HEK293 (cell line): ENCODE data around the gene TMIE.

Experiments
- CTCF ChIA-PET: fragments of 350-600 bp; formaldehyde crosslinking; extraction: SDS; loops from one replicate; lab custom pipeline; 2021; ENCODE audit warnings: antibody characterized with exemption; lab: Yijun Ruan, JAX
- POLR2A ChIA-PET: fragments of 300-600 bp; formaldehyde crosslinking; extraction: SDS; loops from one replicate; lab custom pipeline; 2020; ENCODE audit warnings: antibody characterized with exemption, inconsistent platforms; lab: Yijun Ruan, JAX
- H3K27ac ChIP-seq: fragments of 200-500 bp; sonication (Bioruptor generic); 2 replicates; pipeline ENCODE4 v1.5.1; 2014; ENCODE audit warnings: low read depth, low read length, control low read depth, inconsistent platforms; ENCODE audit errors: extremely low read depth
- H3K36me3 ChIP-seq, 2 experiments: fragments of 200-500 bp in 1 of 2; sonication (Bioruptor generic) in 1 of 2; 1 replicate in 1 of 2; 2 replicates in 1 of 2; pipeline ENCODE4 v1.5.1; 2014 to 2017; ENCODE audit warnings: inconsistent platforms in 2 of 2, low read length in 2 of 2; ENCODE audit not compliant: control insufficient read depth in 2 of 2, insufficient read depth in 1 of 2
- H3K4me1 ChIP-seq: fragments of 200-500 bp; sonication (Bioruptor generic); 2 replicates; pipeline ENCODE4 v1.5.1; 2014; ENCODE audit warnings: mild to moderate bottlenecking, low read length, inconsistent platforms; ENCODE audit not compliant: control insufficient read depth, insufficient read depth
- H3K4me3 ChIP-seq: 2 replicates; pipeline ENCODE4 v1.5.1; 2011; ENCODE audit warnings: low read depth, mild to moderate bottlenecking, control low read depth, low read length, moderate library complexity
- H3K9me3 ChIP-seq: fragments of 200-500 bp; sonication (Bioruptor generic); 2 replicates; pipeline ENCODE4 v1.5.1; 2014; ENCODE audit warnings: low read depth, low read length, inconsistent platforms; ENCODE audit not compliant: control insufficient read depth, insufficient read depth
- GLI4 ChIP-seq: fragments of 450-650 bp; formaldehyde crosslinking; IDR thresholded peaks from 2 replicates; pipeline ENCODE4 v1.5.1; 2016; ENCODE audit warnings: missing biosample characterization, missing genetic modification characterization
- GLIS1 ChIP-seq: fragments of 450-650 bp; formaldehyde crosslinking; IDR thresholded peaks from 2 replicates; pipeline ENCODE4 v1.5.1; 2016; ENCODE audit warnings: missing biosample characterization, missing genetic modification characterization
- PBX3 ChIP-seq: sonication (generic); formaldehyde crosslinking; IDR thresholded peaks from 2 replicates; pipeline ENCODE4 v1.8.1; 2022; ENCODE audit warnings: mild to moderate bottlenecking, moderate library complexity, missing genetic modification reagents
- RBAK ChIP-seq: fragments of 450-650 bp; formaldehyde crosslinking; IDR thresholded peaks from 2 replicates; pipeline ENCODE4 v1.5.1; 2016; ENCODE audit warnings: missing biosample characterization, missing genetic modification characterization
- ZBTB17 ChIP-seq: fragments of 450-650 bp; formaldehyde crosslinking; IDR thresholded peaks from 2 replicates; pipeline ENCODE4 v1.5.1; 2016; ENCODE audit warnings: missing biosample characterization, missing genetic modification characterization
- ZNF10 ChIP-seq: fragments of 450-650 bp; formaldehyde crosslinking; IDR thresholded peaks from 2 replicates; pipeline ENCODE4 v1.5.1; 2017; ENCODE audit warnings: missing biosample characterization, missing genetic modification characterization
- ZNF133 ChIP-seq: fragments of 450-650 bp; formaldehyde crosslinking; IDR thresholded peaks from 2 replicates; pipeline ENCODE4 v1.5.1; 2016; ENCODE audit warnings: missing biosample characterization, missing genetic modification characterization
- ZNF138 ChIP-seq: fragments of 450-650 bp; formaldehyde crosslinking; IDR thresholded peaks from 2 replicates; pipeline ENCODE4 v1.5.1; 2016; ENCODE audit warnings: missing biosample characterization, missing genetic modification characterization, borderline replicate concordance
- ZNF24 ChIP-seq: fragments of 450-650 bp; formaldehyde crosslinking; IDR thresholded peaks from 2 replicates; pipeline ENCODE4 v1.5.1; 2016; ENCODE audit warnings: missing biosample characterization, missing genetic modification characterization
- ZNF248 ChIP-seq: fragments of 450-650 bp; formaldehyde crosslinking; IDR thresholded peaks from 2 replicates; pipeline ENCODE4 v1.5.1; 2017; ENCODE audit warnings: missing biosample characterization, missing genetic modification characterization
- ZNF362 ChIP-seq: fragments of 450-650 bp; formaldehyde crosslinking; IDR thresholded peaks from 2 replicates; pipeline ENCODE4 v1.5.1; 2016; ENCODE audit warnings: missing biosample characterization, missing genetic modification characterization
- ZNF37A ChIP-seq: fragments of 450-650 bp; IDR thresholded peaks from 2 replicates; pipeline ENCODE4 v1.5.1; 2018; ENCODE audit warnings: missing biosample characterization, missing genetic modification characterization
- ZNF473 ChIP-seq: fragments of 450-650 bp; formaldehyde crosslinking; IDR thresholded peaks from 2 replicates; pipeline ENCODE4 v1.5.1; 2017; ENCODE audit warnings: missing biosample characterization, missing genetic modification characterization
- ZNF561 ChIP-seq: fragments of 450-650 bp; IDR thresholded peaks from 2 replicates; pipeline ENCODE4 v1.5.1; 2018; ENCODE audit warnings: missing biosample characterization, missing genetic modification characterization, borderline replicate concordance
- ZNF580 ChIP-seq: fragments of 450-650 bp; formaldehyde crosslinking; IDR thresholded peaks from 2 replicates; pipeline ENCODE4 v1.5.1; 2016; ENCODE audit warnings: missing biosample characterization, missing genetic modification characterization
- ZNF623 ChIP-seq: fragments of 450-650 bp; formaldehyde crosslinking; IDR thresholded peaks from 2 replicates; pipeline ENCODE4 v1.5.1; 2016; ENCODE audit warnings: missing biosample characterization, missing genetic modification characterization
- ZNF664 ChIP-seq: fragments of 450-650 bp; formaldehyde crosslinking; IDR thresholded peaks from 2 replicates; pipeline ENCODE4 v1.5.1; 2016; ENCODE audit warnings: missing biosample characterization, missing genetic modification characterization
- ZNF768 ChIP-seq: fragments of 450-650 bp; formaldehyde crosslinking; IDR thresholded peaks from 2 replicates; pipeline ENCODE4 v1.5.1; 2018; ENCODE audit warnings: missing biosample characterization, mild to moderate bottlenecking, missing genetic modification characterization
- ZNF792 ChIP-seq: fragments of 450-650 bp; formaldehyde crosslinking; IDR thresholded peaks from 2 replicates; pipeline ENCODE4 v1.5.1; 2016; ENCODE audit warnings: missing biosample characterization, missing genetic modification characterization
- ZSCAN4 ChIP-seq: fragments of 450-650 bp; formaldehyde crosslinking; IDR thresholded peaks from 2 replicates; pipeline ENCODE4 v1.5.1; 2017; ENCODE audit warnings: missing biosample characterization, missing genetic modification characterization

TMIE gene

GRCh38 chr3:46713050-46713897, 12.1 kb downstream of the TMIE start:
- no peak for TF ChIP-seq ZNF580 (tag by site-specific recombination)
- no peak for TF ChIP-seq ZNF133 (tag by site-specific recombination)
- TF ChIP-seq ZNF561 (tag by site-specific recombination) = no peak
- no peak for TF ChIP-seq ZSCAN4 (tag by site-specific recombination)
- TF ChIP-seq RBAK (tag by site-specific recombination) = no peak
- TF ChIP-seq ZNF473 (tag by site-specific recombination) = no peak
- TF ChIP-seq ZNF623 (tag by site-specific recombination) = no peak
- TF ChIP-seq PBX3 (CRISPR knock-in tag) = no peak
- TF ChIP-seq ZNF792 (tag by site-specific recombination) = no peak
- TF ChIP-seq GLIS1 (tag by site-specific recombination) = no peak
- TF ChIP-seq ZNF138 (tag by site-specific recombination) = no peak
- TF ChIP-seq GLI4 (tag by site-specific recombination) = no peak
- no peak for TF ChIP-seq ZNF362 (tag by site-specific recombination)
- no peak for TF ChIP-seq ZNF664 (tag by site-specific recombination)
- no peak for TF ChIP-seq ZNF768 (tag by site-specific recombination)
- TF ChIP-seq, all 188 proteins: peak for 0
- Histone ChIP-seq H3K4me3 (no peak overlapping the region), H3K9me3 (no peaks in the 10 kb centered on the region), H3K4me1 (no peaks in the 10 kb centered on the region), H3K36me3 (no peaks in the 10 kb centered on the region), H3K27ac (no peak overlapping the region)
- ChIA-PET POLR2A (no interaction called here), CTCF (no interaction called here)

- H3K9me3 ChIP-seq = no peaks in the 10 kb centered on the region
- no peak overlapping the region for H3K27ac ChIP-seq
- H3K4me1 ChIP-seq = no peaks in the 10 kb centered on the region
- ChIA-PET CTCF (no interaction called here), POLR2A (no interaction called here)
- no peak overlapping the region for H3K4me3 ChIP-seq
- TF ChIP-seq ZNF133 (tag by site-specific recombination) (no peak), ZBTB17 (tag by site-specific recombination) (no peak), ZNF248 (no peak), ZNF10 (tag by site-specific recombination) (no peak), ZNF37A (no peak), ZNF24 (tag by site-specific recombination) (no peak)
- no peaks in the 10 kb centered on the region for H3K36me3 ChIP-seq
Measured at GRCh38 chr3:46713898-46714552, 12.8 kb downstream of the TMIE start.
